Measurements from ENCODE around the gene TRIM71. TPM values are rescaled to one million over a fixed set of nuclear protein-coding genes. Genes with fewer than 3 reads are reported as not detected.

The TRIM71 gene
- total RNA-seq, 3 donors from 2014 or later: under 0.01 TPM; not detected in 1

DNA sequence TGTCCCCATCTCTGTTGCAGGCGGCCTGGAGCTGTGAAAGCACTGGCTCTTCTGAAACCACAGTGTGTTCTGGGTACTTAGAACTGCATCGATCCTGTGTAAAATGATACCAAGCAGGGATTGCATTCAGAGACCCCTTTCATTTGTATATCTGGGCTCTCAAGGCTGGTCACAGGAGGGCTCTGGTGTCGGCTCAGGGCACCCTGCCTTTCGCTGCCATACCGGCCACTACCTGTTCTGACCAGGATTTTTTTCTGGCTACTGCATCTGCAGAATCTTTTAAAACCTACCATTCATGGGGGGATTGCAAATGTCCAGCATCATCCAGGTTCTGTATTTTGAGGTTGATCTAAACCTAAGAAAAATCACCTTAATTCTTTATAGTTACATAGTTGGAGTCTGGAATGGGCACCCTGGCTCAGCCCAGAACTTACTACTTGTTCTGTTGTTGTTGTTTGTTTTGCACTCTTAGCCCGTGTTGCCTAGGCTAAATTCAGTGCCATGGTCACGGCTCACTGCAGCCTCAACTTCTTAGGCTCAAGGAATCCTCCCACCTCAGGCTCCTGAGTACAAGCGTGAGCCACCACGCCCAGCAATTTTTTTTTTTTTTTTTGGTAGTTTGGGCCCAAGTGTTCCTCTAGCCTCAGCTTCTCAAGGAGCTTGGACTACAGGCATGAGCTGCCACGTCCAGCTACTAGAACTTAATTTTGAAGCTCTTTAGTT, 52.7 kb downstream of the TRIM71 start:
- H3K4me3 ChIP-seq: no peak overlapping the region
- TF ChIP-seq, protein P1, sequence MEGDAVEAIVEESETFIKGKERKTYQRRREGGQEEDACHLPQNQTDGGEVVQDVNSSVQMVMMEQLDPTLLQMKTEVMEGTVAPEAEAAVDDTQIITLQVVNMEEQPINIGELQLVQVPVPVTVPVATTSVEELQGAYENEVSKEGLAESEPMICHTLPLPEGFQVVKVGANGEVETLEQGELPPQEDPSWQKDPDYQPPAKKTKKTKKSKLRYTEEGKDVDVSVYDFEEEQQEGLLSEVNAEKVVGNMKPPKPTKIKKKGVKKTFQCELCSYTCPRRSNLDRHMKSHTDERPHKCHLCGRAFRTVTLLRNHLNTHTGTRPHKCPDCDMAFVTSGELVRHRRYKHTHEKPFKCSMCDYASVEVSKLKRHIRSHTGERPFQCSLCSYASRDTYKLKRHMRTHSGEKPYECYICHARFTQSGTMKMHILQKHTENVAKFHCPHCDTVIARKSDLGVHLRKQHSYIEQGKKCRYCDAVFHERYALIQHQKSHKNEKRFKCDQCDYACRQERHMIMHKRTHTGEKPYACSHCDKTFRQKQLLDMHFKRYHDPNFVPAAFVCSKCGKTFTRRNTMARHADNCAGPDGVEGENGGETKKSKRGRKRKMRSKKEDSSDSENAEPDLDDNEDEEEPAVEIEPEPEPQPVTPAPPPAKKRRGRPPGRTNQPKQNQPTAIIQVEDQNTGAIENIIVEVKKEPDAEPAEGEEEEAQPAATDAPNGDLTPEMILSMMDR (IDR thresholded peaks at IDR 0.05): no peak
- TF ChIP-seq POLR2AphosphoS5 (IDR thresholded peaks at IDR 0.05) (no peak), POLR2A (IDR thresholded peaks at IDR 0.05) (no peak)

DNA sequence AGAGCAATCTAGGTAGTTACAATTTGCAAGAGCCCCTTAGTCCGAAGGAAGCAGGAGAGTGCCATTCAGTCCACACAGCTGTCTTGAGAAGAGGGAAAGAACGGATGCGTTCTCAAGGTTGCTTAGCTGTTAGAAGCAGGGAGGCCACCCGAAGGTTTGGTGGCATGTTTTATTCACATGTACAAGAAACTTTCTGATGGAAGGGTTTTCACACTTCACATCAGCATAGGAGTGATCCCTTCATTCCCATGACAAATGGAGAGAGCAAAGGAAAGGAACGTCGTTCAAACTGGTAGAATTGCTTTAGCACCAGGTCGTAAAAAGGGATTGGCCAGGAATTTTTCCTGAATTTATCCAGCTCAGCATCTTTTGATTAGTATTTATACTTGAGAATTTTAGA, 53.5 kb downstream of the TRIM71 start:
- H3K4me3 ChIP-seq: no peak overlapping the region
- H3K4me1 ChIP-seq: peaks cover 4 to 5% of the 10 kb centered on the region in 2 donors
- TF ChIP-seq POLR2A (IDR thresholded peaks at IDR 0.05): no peak
- TF ChIP-seq, protein P1 (IDR thresholded peaks at IDR 0.05): no peak
- no peak for TF ChIP-seq POLR2AphosphoS5 (IDR thresholded peaks at IDR 0.05)
- intact Hi-C loops (cut with DNase I; ENCODE audit: low total_unique reads): loop anchor here (5.0 kb wide), 1 partner anchor 629 kb away; no protein-coding TSS in a partner anchor
- H3K27me3 ChIP-seq: peaks cover 0 to 15% of the 10 kb centered on the region in 2 donors
- H3K27ac ChIP-seq: no peak overlapping the region
- H3K36me3 ChIP-seq: no peaks in the 10 kb centered on the region
- no peaks in the 10 kb centered on the region for H3K9me3 ChIP-seq
- DNase-seq (ENCODE audit: low spot score in 2 of 2): no peak

More for the DNA sequence above, 52.7 kb downstream of the TRIM71 start:
- DNase-seq (ENCODE audit: low spot score in 2 of 2): no peak
- H3K36me3 ChIP-seq: no peaks in the 10 kb centered on the region
- no peak overlapping the region for H3K27ac ChIP-seq
- H3K4me1 ChIP-seq: peaks cover 4 to 5% of the 10 kb centered on the region in 2 donors
- peaks cover 0 to 15% of the 10 kb centered on the region in 2 donors for H3K27me3 ChIP-seq
- intact Hi-C loops (cut with DNase I; ENCODE audit: low total_unique reads): loop anchor here (5.0 kb wide), 1 partner anchor 628 kb away; no protein-coding TSS in a partner anchor
- no peaks in the 10 kb centered on the region for H3K9me3 ChIP-seq

DNA sequence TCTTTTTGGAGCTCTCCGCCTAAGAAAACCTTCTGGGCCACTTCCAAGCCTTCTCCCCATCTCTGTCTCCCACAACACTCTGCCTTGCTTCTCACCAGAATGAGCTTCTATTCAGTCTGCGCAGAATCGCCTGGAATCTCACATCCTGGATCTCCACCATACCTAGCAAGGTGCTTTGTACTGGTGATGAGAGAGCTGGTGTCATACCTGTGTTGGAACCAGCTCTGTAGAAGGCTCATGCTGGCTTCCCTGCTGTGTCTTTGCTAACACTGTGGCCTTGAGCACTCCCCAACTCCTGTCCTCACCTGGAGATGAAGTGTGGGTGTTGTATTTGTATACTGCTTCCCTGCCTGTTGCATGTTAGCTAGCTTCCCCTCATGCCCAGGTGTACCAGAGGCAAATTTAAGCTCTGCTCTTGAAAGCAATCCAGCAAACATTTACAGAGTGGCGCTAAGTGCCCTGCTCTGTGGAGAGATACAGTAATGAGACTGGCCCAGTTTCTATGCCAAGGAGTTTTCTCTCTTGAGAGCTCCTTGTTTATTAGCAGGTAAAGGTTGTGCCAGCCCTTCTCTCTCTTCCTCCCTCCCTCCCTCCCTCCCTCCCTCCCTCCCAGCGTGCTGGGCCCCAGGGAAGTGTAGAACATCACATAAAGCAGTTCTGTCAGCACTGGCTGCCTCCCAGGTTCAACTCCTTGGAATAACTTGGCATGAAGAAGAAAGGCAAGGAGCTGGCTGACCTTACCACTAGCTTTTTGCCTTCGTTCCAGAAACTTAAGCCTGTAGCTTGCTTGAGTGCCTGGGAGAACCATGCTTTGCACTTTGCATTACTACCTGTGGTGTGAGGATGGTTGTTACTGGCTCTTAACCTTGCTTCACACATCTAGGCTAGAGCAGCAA, 54.9 kb downstream of the TRIM71 start:
- Histone ChIP-seq H3K4me1 (peaks cover 4 to 5% of the 10 kb centered on the region in 2 donors), H3K9me3 (no peaks in the 10 kb centered on the region), H3K27me3 (peaks cover 0 to 15% of the 10 kb centered on the region in 2 donors), H3K27ac (no peak overlapping the region), H3K4me3 (no peak overlapping the region), H3K36me3 (no peaks in the 10 kb centered on the region)
- TF ChIP-seq, protein P1 (IDR thresholded peaks at IDR 0.05): no peak
- TF ChIP-seq POLR2A (IDR thresholded peaks at IDR 0.05): no peak
- TF ChIP-seq POLR2AphosphoS5 (IDR thresholded peaks at IDR 0.05): no peak
- DNase-seq (ENCODE audit: low spot score in 2 of 2): peak; percentile 73 to 79
- intact Hi-C loops (cut with DNase I; ENCODE audit: low total_unique reads): loop anchor here (5.0 kb wide), 1 partner anchor 630 kb away; no protein-coding TSS in a partner anchor

DNA sequence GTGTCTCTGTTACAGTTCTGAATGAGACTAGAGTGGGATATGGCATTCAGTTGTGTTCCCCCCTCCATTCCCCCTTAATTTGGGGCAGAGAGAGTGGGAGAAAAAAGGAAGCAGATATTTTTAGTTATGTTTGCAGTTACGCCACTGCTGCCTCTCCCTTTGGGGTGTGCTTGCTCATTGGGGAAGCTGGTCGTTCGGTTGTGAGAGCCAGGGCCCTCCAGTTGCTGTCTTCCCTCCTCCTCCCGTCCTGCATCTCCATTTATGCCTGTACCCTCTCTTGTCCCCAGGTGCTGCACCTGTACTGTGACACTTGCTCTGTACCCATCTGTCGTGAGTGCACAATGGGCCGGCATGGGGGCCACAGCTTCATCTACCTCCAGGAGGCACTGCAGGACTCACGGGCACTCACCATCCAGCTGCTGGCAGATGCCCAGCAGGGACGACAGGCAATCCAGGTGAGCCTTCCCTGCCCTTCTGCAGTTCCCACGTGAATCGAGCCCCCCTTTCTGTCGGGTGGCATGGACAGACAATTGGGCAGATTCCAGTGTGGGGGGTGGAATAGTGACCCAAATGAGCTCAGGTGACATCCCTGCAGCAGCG, 55.8 kb downstream of the TRIM71 start:
- Histone ChIP-seq H3K27me3 (peaks cover 0 to 15% of the 10 kb centered on the region in 2 donors), H3K9me3 (no peaks in the 10 kb centered on the region), H3K4me3 (no peak overlapping the region), H3K4me1 (peaks cover 4 to 5% of the 10 kb centered on the region in 2 donors), H3K36me3 (no peaks in the 10 kb centered on the region), H3K27ac (no peak overlapping the region)
- no peak for DNase-seq (ENCODE audit: low spot score in 2 of 2)
- no peak for TF ChIP-seq POLR2AphosphoS5 (IDR thresholded peaks at IDR 0.05)
- TF ChIP-seq, protein P1 (IDR thresholded peaks at IDR 0.05): no peak
- TF ChIP-seq POLR2A (IDR thresholded peaks at IDR 0.05): no peak
- intact Hi-C loops (cut with DNase I; ENCODE audit: low total_unique reads): loop anchor here (5.0 kb wide), 1 partner anchor 631 kb away; no protein-coding TSS in a partner anchor

All from breast epithelium (tissue), 4 donors.